MM.1S (cell line): ENCODE results near the gene SEMA3A.

Source experiments
- EZH2 ChIP-seq: fragments of 300-600 bp; sonication (generic); optimal IDR thresholded peaks from 2 replicates; pipeline ENCODE3; 2017; ENCODE audit warnings: low read depth, mild to moderate bottlenecking, antibody characterized with exemption, low read length, mixed read lengths
- EZH2phosphoT487 ChIP-seq: fragments of 300-600 bp; sonication (generic); IDR thresholded peaks from 2 replicates; pipeline ENCODE4 v1.6.1; 2018; ENCODE audit warnings: antibody characterized with exemption, low read length
- TF ChIP-seq, protein P1 (sequence below): fragments of 300-600 bp; sonication (generic); IDR thresholded peaks from 2 replicates; pipeline ENCODE4 v1.5.1; 2016; ENCODE audit warnings: antibody characterized with exemption, low read length, mixed read lengths

DNA sequence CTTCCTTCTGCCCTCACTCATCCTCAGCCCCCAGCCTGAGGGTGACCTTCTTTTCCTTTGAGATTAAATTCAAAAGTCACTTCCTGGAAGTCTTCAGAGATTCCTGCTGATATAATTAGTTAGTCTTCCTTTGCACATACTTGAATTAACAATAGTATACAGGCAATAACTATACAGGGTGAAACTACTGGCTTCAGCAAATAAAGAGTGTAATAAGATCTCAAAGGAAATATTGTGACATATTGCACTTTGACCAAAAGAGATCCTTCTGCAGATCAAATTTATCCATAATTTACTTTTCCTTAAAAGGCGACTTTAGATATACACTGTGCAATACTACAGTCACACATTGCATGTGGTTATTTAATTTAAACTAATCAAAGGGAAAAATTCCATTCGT is 123.8 kb downstream of the SEMA3A start:
- TF ChIP-seq, protein P1, sequence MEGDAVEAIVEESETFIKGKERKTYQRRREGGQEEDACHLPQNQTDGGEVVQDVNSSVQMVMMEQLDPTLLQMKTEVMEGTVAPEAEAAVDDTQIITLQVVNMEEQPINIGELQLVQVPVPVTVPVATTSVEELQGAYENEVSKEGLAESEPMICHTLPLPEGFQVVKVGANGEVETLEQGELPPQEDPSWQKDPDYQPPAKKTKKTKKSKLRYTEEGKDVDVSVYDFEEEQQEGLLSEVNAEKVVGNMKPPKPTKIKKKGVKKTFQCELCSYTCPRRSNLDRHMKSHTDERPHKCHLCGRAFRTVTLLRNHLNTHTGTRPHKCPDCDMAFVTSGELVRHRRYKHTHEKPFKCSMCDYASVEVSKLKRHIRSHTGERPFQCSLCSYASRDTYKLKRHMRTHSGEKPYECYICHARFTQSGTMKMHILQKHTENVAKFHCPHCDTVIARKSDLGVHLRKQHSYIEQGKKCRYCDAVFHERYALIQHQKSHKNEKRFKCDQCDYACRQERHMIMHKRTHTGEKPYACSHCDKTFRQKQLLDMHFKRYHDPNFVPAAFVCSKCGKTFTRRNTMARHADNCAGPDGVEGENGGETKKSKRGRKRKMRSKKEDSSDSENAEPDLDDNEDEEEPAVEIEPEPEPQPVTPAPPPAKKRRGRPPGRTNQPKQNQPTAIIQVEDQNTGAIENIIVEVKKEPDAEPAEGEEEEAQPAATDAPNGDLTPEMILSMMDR: no peak
- TF ChIP-seq EZH2: no peak
- TF ChIP-seq EZH2phosphoT487: no peak
